NT2/D1 (cell line): ENCODE measurements around the gene RRAGC.

Experiments used
- SUZ12 ChIP-seq: IDR thresholded peaks from 2 replicates; pipeline ENCODE4 v1.6.1; 2011; ENCODE audit not compliant: insufficient read length, insufficient read depth; ENCODE audit errors: extremely low read depth
- ZNF274 ChIP-seq: IDR thresholded peaks from 2 replicates; pipeline ENCODE4 v1.6.1; 2011; ENCODE audit warnings: mild to moderate bottlenecking, low read depth, low read length

GRCh38 chr1:38834221-38834782 lies 25.3 kb downstream of the RRAGC start:
- TF ChIP-seq SUZ12 (no peak), ZNF274 (no peak)
